Hepatocyte (in vitro differentiated cells): ENCODE results near the gene RBM4. TPM values are rescaled to one million over a fixed set of nuclear protein-coding genes. Genes with fewer than 3 reads are reported as not detected.
A peak's percentile ranks its signal among the peaks of the same experiment; 100 is the strongest.

Experiments used
- DNase-seq: peaks from one replicate; pipeline ENCODE4 v3.0.0-alpha.2; 2016; ENCODE audit warnings: low spot score
- H2AFZ ChIP-seq: fragments of 200-600 bp; sonication (generic); 2 replicates; pipeline ENCODE4 v1.6.0; 2016; ENCODE audit warnings: antibody characterized with exemption, mild to moderate bottlenecking
- H3K27ac ChIP-seq: fragments of 200-600 bp; sonication (generic); 2 replicates; pipeline ENCODE4 v1.5.1; 2016; ENCODE audit warnings: mild to moderate bottlenecking
- H3K27me3 ChIP-seq: fragments of 200-600 bp; sonication (generic); 2 replicates; pipeline ENCODE4 v1.6.1; 2016
- H3K36me3 ChIP-seq: fragments of 200-600 bp; sonication (generic); replicated peaks from 2 replicates; pipeline ENCODE4 v1.5.1; 2016; ENCODE audit warnings: low read depth; ENCODE audit not compliant: insufficient read depth
- H3K4me1 ChIP-seq: fragments of 200-600 bp; sonication (generic); 2 replicates; pipeline ENCODE4 v1.5.1; 2016; ENCODE audit warnings: mild to moderate bottlenecking, moderate library complexity; ENCODE audit not compliant: insufficient read depth
- H3K4me2 ChIP-seq: fragments of 200-600 bp; sonication (generic); 2 replicates; pipeline ENCODE4 v1.6.0; 2016
- H3K4me3 ChIP-seq: fragments of 200-600 bp; sonication (generic); 2 replicates; pipeline ENCODE4 v1.5.1; 2016; ENCODE audit warnings: mild to moderate bottlenecking
- H3K79me2 ChIP-seq: fragments of 200-600 bp; sonication (generic); 2 replicates; pipeline ENCODE4 v1.6.0; 2017; ENCODE audit warnings: mild to moderate bottlenecking
- H3K9me2 ChIP-seq: fragments of 200-600 bp; sonication (generic); replicated peaks from 2 replicates; pipeline ENCODE4 v1.6.0; 2017; ENCODE audit warnings: mild to moderate bottlenecking; ENCODE audit not compliant: insufficient read depth
- H3K9me3 ChIP-seq: fragments of 200-600 bp; sonication (generic); 2 replicates; pipeline ENCODE4 v1.5.1; 2016; ENCODE audit warnings: low read depth, mild to moderate bottlenecking
- H4K20me1 ChIP-seq: fragments of 200-600 bp; sonication (generic); 2 replicates; pipeline ENCODE4 v1.6.0; 2016; ENCODE audit warnings: mild to moderate bottlenecking; ENCODE audit not compliant: insufficient read depth, poor library complexity, severe bottlenecking
- EZH2 ChIP-seq: fragments of 200-600 bp; sonication (generic); IDR thresholded peaks from 2 replicates; pipeline ENCODE4 v1.6.1; 2016; ENCODE audit warnings: antibody characterized with exemption, mild to moderate bottlenecking, borderline replicate concordance
- EZH2phosphoT487 ChIP-seq: fragments of 200-600 bp; sonication (generic); IDR thresholded peaks from one replicate; pipeline ENCODE4 v1.6.1; 2018; ENCODE audit warnings: antibody characterized with exemption, mild to moderate bottlenecking, low read depth, moderate library complexity; ENCODE audit not compliant: unreplicated experiment, severe bottlenecking
- WGBS: methylation state at CpG from one replicate; pipeline ENCODE4 v1.1.6; 2016; ENCODE audit warnings: low lambda C conversion rate; ENCODE audit errors: missing lambda C conversion rate; 5-methylcytosine and 5-hydroxymethylcytosine counted together
- polyA plus RNA-seq: library from polyadenylated mRNA; unstranded; fragments of >200 nt; fragmentation: Nextera tagmentation; extraction: Ambion mirVana; gene quantifications from 2 replicates; pipeline ENCODE4 v1.2.1, GENCODE V29; 2016
- total RNA-seq: library from RNA; depleted of rRNA; stranded (reverse); fragments of >200 nt; gene quantifications from 2 replicates; pipeline ENCODE4 v1.2.3, GENCODE V29; 2014
- TF ChIP-seq, protein P1 (sequence below): fragments of 200-600 bp; sonication (generic); IDR thresholded peaks from 2 replicates; pipeline ENCODE4 v1.5.1; 2016; ENCODE audit warnings: antibody characterized with exemption, mild to moderate bottlenecking; ENCODE audit not compliant: poor library complexity

Gene RBM4
- total and polyA plus RNA-seq, 2 experiments from 2014 or later = 139 to 150 TPM

DNA sequence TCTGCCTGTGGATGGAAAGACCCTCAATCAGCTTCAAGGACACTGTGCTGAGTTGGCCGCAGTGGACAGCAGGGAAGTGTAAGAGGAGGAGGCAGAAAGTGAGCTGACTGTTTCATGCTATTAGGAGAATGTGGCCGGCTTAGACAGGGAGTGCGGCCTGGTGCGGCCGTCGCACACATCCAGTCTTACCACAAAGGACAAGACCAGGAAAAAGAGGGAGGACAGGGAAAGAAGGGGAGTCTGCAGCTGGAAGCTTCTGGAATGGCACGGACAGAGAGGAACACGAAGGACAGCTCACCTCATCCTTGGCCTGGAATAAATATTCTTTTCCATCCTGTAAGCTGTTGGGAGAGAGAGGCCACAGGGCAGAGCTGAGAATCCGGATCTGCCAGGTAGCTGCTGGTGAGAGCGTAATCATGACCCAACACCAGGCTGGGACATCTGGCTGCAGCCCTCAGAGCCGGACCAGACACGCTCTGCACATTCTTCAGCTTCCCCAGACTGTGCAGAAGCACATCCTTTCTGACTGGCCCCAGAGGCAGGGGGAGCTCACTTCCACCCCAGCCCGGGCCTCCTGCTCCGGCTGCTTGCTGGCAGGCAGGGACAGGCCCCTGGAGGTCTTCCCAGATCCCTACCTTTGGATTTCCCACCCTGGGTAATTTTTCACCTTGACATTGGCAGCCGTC, 47.7 kb downstream of the RBM4 start:
- H3K27me3 ChIP-seq = no peaks in the 10 kb centered on the region
- H3K27ac ChIP-seq = peak overlapping the region; percentile 51
- H3K4me2 ChIP-seq = no peak overlapping the region
- TF ChIP-seq EZH2phosphoT487 (no peak), EZH2 (no peak)
- TF ChIP-seq, protein P1, sequence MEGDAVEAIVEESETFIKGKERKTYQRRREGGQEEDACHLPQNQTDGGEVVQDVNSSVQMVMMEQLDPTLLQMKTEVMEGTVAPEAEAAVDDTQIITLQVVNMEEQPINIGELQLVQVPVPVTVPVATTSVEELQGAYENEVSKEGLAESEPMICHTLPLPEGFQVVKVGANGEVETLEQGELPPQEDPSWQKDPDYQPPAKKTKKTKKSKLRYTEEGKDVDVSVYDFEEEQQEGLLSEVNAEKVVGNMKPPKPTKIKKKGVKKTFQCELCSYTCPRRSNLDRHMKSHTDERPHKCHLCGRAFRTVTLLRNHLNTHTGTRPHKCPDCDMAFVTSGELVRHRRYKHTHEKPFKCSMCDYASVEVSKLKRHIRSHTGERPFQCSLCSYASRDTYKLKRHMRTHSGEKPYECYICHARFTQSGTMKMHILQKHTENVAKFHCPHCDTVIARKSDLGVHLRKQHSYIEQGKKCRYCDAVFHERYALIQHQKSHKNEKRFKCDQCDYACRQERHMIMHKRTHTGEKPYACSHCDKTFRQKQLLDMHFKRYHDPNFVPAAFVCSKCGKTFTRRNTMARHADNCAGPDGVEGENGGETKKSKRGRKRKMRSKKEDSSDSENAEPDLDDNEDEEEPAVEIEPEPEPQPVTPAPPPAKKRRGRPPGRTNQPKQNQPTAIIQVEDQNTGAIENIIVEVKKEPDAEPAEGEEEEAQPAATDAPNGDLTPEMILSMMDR = no peak
- H3K9me3 ChIP-seq = no peaks in the 10 kb centered on the region
- no peaks in the 10 kb centered on the region for H3K36me3 ChIP-seq
- H3K4me1 ChIP-seq = no peaks in the 10 kb centered on the region
- no peak for DNase-seq
- no peaks in the 10 kb centered on the region for H3K79me2 ChIP-seq
- 77% methylated on average over 15 of the region's 15 CpGs for WGBS
- no peaks in the 10 kb centered on the region for H3K9me2 ChIP-seq
- H4K20me1 ChIP-seq = no peaks in the 10 kb centered on the region
- no peak overlapping the region for H3K4me3 ChIP-seq
- no peak overlapping the region for H2AFZ ChIP-seq

DNA sequence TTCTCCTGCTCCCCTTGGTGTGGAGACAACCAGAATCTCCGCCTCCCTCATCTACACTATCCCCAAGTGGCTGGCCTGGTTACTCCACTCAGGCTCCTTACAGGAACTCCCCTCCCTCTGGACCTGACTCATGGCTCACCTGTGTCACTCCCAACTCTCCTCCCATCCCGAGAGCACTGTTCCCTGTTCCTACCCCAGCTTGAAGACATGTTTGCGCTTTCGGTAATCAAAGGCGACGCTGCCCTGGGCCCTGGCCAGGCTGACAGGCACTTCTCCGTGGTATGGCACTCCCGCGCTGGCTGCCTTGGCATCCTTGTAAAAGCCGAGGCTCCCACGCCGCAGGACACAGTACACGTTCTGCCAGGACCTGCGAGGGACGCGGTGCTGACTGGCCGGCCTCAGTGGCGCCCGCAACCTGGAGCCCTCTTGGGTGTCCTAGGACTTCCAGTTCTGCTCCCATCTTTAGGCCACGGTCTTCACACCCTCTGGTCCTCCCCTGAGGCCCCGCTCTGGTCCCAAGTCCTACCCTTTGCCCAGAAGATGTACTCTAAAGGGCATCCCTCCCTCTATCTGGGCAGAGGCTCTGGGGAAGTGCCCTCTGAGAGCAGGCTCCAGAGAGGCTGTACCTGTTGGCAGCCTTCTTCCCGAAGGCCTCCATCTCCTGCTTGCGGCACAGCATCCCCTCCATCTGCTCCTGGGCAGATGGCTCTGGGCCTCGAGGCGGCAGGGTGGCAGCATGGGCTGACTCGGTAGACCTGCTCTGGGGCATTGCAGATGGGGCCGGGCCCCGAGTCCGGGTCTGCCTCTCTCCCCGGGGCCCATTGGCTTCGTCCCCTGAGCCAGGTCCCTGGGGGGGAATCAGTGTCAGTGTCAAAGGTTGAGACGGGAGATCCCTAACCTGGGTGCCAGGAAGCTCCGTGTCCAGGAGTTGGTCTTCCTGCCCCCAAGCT, 48.6 kb downstream of the RBM4 start:
- Histone ChIP-seq H3K4me2 (no peak overlapping the region), H3K9me2 (no peaks in the 10 kb centered on the region), H3K4me1 (no peaks in the 10 kb centered on the region), H4K20me1 (no peaks in the 10 kb centered on the region), H3K9me3 (no peaks in the 10 kb centered on the region), H3K36me3 (no peaks in the 10 kb centered on the region), H3K79me2 (no peaks in the 10 kb centered on the region), H3K4me3 (no peak overlapping the region), H2AFZ (no peak overlapping the region), H3K27me3 (no peaks in the 10 kb centered on the region), H3K27ac (peak overlapping the region; percentile 16)
- no peak for DNase-seq
- TF ChIP-seq EZH2 = no peak
- TF ChIP-seq, protein P1 = no peak
- no peak for TF ChIP-seq EZH2phosphoT487
- 95% methylated on average over 32 of the region's 33 CpGs for WGBS

DNA sequence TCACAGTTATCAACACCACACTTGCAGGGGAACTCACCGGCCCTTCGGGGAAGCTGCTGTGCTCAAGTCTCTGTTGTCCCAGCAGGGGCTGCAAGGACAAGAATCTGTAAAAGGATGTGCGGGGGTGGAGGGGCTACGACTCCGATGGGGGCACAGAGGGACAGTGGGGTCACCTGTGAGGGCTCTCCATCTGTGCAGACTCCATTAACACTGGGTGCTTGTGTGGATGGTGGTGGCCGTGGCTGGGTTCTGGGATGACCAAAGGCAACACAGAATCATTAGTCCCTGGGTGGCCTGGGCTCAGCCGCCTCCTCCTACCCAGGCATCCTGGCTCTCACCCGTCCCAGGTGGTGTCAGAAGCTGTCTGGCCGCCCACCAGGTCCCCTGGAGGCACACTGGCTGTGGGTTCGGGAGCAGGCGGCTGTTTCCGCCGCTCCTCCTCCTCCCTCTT, 49.4 kb downstream of the RBM4 start:
- Histone ChIP-seq H3K27ac (no peak overlapping the region), H2AFZ (no peak overlapping the region), H4K20me1 (no peaks in the 10 kb centered on the region), H3K27me3 (no peaks in the 10 kb centered on the region), H3K4me1 (no peaks in the 10 kb centered on the region), H3K79me2 (no peaks in the 10 kb centered on the region), H3K4me2 (no peak overlapping the region), H3K9me2 (no peaks in the 10 kb centered on the region), H3K4me3 (no peak overlapping the region), H3K36me3 (no peaks in the 10 kb centered on the region), H3K9me3 (no peaks in the 10 kb centered on the region)
- whole genome bisulfite sequencing = 93% methylated on average over 9 of the region's 13 CpGs
- TF ChIP-seq EZH2 (no peak), EZH2phosphoT487 (no peak)
- TF ChIP-seq, protein P1 = no peak
- no peak for DNase-seq
